H7 (cell line): ENCODE results near the gene ARMS2. TPM values are rescaled to one million over a fixed set of nuclear protein-coding genes. Genes with fewer than 3 reads are reported as not detected.

Source experiments
- DNase-seq: peaks from one replicate; pipeline ENCODE4 v3.0.0; 2012
- H3K27me3 ChIP-seq: 2 replicates; pipeline ENCODE4 v1.6.0; 2011; ENCODE audit warnings: mild to moderate bottlenecking, low read length; ENCODE audit not compliant: control insufficient read depth, insufficient read depth
- H3K36me3 ChIP-seq: replicated peaks from 2 replicates; pipeline ENCODE4 v1.5.1; 2011; ENCODE audit warnings: low read length; ENCODE audit not compliant: control insufficient read depth, insufficient read depth
- H3K4me3 ChIP-seq: 2 replicates; pipeline ENCODE4 v1.5.1; 2011; ENCODE audit warnings: low read depth, mild to moderate bottlenecking, control low read depth, low read length, moderate library complexity; ENCODE audit not compliant: insufficient read depth
- total RNA-seq: library from RNA; depleted of rRNA; stranded (reverse); fragments of >200 nt; shearing (Covaris generic); gene quantifications from 2 replicates; pipeline ENCODE4 v1.2.3, GENCODE V29; 2014

The ARMS2 gene
- total RNA-seq, 1 experiment from 2014 or later, result not detected

DNA sequence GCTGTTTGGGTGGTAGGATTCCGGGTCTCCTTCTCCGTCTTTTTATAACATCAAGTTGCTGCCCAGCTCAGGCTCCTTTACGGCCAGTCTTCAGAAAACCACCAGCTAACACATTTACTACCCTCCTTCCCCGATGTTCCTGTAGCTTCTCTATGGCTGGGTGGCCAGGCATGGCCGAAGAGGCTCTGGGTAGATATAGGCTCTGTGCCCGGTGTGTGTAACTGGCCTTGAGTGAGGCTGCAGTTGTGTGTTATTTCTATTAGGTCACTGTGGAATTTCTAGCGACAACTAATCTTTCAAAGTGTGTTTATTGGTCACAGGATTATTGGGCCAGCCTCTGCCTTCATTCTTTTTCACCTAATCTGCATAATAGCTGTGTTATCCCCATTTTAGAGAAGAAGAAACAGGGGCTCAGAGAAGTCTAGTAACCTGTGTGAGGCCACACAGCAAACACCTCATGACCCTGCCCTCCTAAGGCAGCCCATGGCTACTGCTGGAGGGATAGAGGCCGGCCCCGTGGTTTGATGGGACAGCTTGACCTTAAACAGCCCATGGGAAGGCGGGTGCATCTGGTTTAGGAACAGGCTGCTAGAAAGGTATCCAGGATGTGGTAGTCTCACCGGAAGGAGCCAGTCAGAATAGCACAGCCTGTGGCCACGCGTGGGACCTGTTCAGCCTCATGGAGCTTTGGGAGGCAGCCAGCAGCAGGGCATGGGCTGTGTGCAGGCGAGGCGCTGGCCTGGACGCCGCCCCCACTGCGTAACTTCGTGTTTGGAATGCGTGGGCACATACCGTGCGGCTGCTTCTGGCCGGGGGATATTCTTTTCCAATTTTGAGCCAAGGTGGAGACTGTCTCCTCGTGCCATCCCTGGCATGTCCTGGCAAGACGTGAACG, 36.6 kb downstream of the ARMS2 start:
- H3K27me3 ChIP-seq, result no peaks in the 10 kb centered on the region
- H3K4me3 ChIP-seq, result no peak overlapping the region
- no peak for DNase-seq
- no peaks in the 10 kb centered on the region for H3K36me3 ChIP-seq

- Histone ChIP-seq H3K27me3 (no peaks in the 10 kb centered on the region), H3K36me3 (no peaks in the 10 kb centered on the region), H3K4me3 (no peak overlapping the region)
- DNase-seq, result no peak
Measured at GRCh38 chr10:122492006-122492405, 37.6 kb downstream of the ARMS2 start.

DNA sequence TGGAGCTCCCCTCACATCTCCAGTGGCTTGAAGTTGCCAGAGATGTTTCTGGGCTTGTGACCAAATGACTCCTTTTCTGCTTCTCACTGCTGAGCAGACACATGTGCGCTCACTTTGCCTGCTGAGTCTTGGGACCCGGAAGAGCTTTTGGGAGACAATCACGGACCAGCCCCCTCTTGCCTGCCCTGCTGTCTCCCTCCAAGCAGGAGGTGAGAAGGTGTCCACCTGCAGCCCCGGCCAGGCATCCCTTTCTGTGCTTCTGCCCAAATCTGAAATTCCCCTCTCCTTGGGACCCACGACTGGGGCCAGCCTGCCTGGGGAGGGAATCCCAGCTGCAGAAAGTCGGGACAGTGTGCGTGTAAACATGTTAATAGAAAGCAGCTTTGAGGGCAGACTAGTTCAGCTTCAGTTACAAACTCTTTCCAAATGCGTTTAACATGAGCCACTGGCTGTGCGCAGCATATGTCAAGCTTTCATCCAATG, 38.6 kb downstream of the ARMS2 start:
- H3K4me3 ChIP-seq, result no peak overlapping the region

DNA sequence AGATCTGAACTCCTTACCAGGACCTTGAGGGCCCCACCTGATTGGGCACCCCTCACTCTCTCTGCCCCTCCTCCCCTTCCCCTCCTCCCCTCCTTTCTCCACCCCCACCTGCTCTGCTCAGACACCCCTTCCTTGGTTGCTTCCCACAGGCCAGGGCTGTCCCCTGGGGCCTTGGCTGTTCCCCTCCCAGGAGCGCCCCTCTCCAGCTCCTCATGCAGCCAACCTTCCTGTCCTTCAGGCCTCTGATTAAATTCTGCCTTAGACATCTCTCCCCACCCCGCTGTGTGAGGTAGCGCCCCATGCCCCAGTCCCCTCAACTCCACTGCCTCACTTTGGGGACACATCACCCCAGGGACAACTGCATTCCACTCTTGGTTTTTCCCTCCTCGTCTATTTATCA, 39.3 kb downstream of the ARMS2 start:
- no peak overlapping the region for H3K4me3 ChIP-seq
- no peaks in the 10 kb centered on the region for H3K36me3 ChIP-seq
- H3K27me3 ChIP-seq, result no peaks in the 10 kb centered on the region
- DNase-seq, result no peak

More for the DNA sequence above, 38.6 kb downstream of the ARMS2 start:
- Histone ChIP-seq H3K27me3 (no peaks in the 10 kb centered on the region), H3K36me3 (no peaks in the 10 kb centered on the region)
- no peak for DNase-seq

DNA sequence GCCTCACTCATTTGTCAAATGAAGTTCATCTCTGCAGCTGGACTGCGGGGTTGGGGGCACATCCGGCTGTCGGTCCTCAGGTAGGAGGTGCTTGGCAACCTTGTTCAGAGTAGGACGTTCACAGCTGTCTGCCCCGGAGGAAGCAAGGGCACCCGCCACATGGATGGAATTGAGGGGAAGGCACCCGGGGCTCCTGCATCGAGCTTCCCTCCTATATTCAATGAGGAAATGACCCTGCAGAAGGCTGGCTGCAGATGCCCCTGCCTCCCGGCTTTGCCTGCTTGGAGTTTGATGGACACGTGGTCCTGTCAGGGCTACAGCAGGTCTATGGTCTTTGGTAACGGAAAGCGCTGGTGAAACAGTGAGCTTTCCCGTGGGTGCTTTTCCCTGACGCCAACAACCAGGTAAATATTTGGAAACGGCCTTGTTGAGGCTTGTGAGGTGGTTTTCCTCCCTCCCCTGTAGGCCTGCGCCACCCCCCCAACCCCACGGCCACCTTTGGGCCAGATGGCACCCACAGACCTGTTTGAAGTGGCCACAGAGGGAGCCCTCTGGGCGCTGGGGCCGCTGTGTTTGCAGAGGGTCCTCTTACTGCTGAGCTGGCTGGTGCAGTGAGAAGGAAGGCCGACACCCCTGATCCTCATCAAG, 39.8 kb downstream of the ARMS2 start:
- H3K36me3 ChIP-seq, result no peaks in the 10 kb centered on the region
- no peak overlapping the region for H3K4me3 ChIP-seq

GRCh38 chr10:122494833-122495232, 40.4 kb downstream of the ARMS2 start:
- Histone ChIP-seq H3K4me3 (no peak overlapping the region), H3K36me3 (no peaks in the 10 kb centered on the region), H3K27me3 (no peaks in the 10 kb centered on the region)
- DNase-seq, result no peak

More for the DNA sequence above, 39.8 kb downstream of the ARMS2 start:
- DNase-seq, result no peak
- no peaks in the 10 kb centered on the region for H3K27me3 ChIP-seq

DNA sequence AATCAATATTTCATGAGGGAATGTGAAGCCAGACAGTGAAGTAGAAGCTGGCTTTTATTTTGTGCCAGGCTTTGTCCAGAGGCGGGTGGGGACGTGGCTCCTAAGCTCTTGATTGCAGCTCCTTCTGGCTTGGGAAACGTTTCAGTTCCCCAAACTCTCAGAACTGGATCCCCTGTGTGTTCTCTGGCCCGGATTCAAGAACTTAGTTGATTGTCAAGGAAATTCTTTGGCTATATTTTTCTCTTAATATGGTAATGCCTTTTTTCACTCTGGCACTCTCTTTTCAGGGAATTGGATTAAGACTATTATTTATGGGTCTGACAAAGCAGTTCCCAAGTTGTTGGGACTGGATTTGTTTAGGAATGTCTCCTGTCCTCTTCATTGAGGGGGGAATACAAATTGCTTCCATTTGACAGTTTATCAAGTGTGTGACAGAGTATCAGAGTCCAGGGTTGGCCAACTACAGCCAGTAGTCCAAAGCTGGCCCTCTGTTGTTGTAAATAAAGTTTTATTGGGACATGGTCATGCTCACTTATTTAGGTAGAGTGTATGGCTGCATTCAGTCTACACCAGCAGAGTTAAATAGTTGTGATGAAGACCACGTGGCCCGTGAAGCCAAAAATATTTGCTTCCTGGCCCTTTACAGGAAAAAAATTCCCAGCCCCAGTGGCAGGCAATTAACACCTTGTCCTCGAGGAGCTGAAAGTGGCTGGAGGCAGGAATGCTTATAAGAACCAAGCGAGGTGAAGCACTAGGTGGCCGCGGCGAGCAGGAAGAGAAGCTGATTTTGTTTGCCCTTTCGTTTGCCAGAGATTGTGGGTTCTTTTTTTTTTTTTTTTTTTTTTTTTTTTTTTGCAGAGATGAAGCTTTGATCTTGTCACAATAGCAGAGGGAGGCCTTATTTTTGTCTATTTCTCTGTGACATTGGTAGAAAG, 41.2 kb downstream of the ARMS2 start:
- DNase-seq, result no peak
- H3K36me3 ChIP-seq, result no peaks in the 10 kb centered on the region
- no peaks in the 10 kb centered on the region for H3K27me3 ChIP-seq
- no peak overlapping the region for H3K4me3 ChIP-seq

GRCh38 chr10:122497241-122497640, 42.8 kb downstream of the ARMS2 start:
- no peak overlapping the region for H3K4me3 ChIP-seq
- H3K27me3 ChIP-seq, result no peaks in the 10 kb centered on the region
- no peak for DNase-seq
- no peaks in the 10 kb centered on the region for H3K36me3 ChIP-seq

- H3K27me3 ChIP-seq, result no peaks in the 10 kb centered on the region
- no peak overlapping the region for H3K4me3 ChIP-seq
- DNase-seq, result no peak
- H3K36me3 ChIP-seq, result no peaks in the 10 kb centered on the region
Measured at GRCh38 chr10:122498521-122498920, 44.1 kb downstream of the ARMS2 start.

GRCh38 chr10:122499012-122499411, 44.6 kb downstream of the ARMS2 start:
- DNase-seq, result no peak
- Histone ChIP-seq H3K36me3 (no peaks in the 10 kb centered on the region), H3K4me3 (no peak overlapping the region), H3K27me3 (no peaks in the 10 kb centered on the region)

- Histone ChIP-seq H3K27me3 (no peaks in the 10 kb centered on the region), H3K36me3 (no peaks in the 10 kb centered on the region), H3K4me3 (no peak overlapping the region)
- DNase-seq, result no peak
Measured at GRCh38 chr10:122499491-122499941, 45.1 kb downstream of the ARMS2 start.

- Histone ChIP-seq H3K4me3 (no peak overlapping the region), H3K27me3 (no peaks in the 10 kb centered on the region), H3K36me3 (no peaks in the 10 kb centered on the region)
- no peak for DNase-seq
Measured at GRCh38 chr10:122500194-122500593, 45.7 kb downstream of the ARMS2 start.

GRCh38 chr10:122500726-122501125, 46.3 kb downstream of the ARMS2 start:
- no peak for DNase-seq
- no peaks in the 10 kb centered on the region for H3K27me3 ChIP-seq
- H3K36me3 ChIP-seq, result no peaks in the 10 kb centered on the region
- no peak overlapping the region for H3K4me3 ChIP-seq

- Histone ChIP-seq H3K27me3 (no peaks in the 10 kb centered on the region), H3K36me3 (no peaks in the 10 kb centered on the region), H3K4me3 (no peak overlapping the region)
- no peak for DNase-seq
Measured at GRCh38 chr10:122503012-122503411, 48.6 kb downstream of the ARMS2 start.
